IgD-negative memory B cell (primary cell): ENCODE measurements around the gene FAM171A1. TPM values are rescaled to one million over a fixed set of nuclear protein-coding genes. Genes with fewer than 3 reads are reported as not detected.
A peak's percentile ranks its signal among the peaks of the same experiment; 100 is the strongest.
"Not testable (repeated sequence)": the region's sequence is repeated elsewhere in the genome, so short reads cannot be mapped to it uniquely, and the experiment has no call there.

Experiments used
- H3K27ac Mint-ChIP-seq, 3 donors: one replicate each; pipeline ENCODE4 v1.8.0; 2020 to 2022; ENCODE audit warnings: mild to moderate bottlenecking in 3 of 3, mixed read lengths in 3 of 3, moderate library complexity in 1 of 3
- H3K27me3 Mint-ChIP-seq: one replicate; pipeline ENCODE4 v1.8.0; 2021; ENCODE audit warnings: mixed read lengths
- H3K36me3 Mint-ChIP-seq: one replicate; pipeline ENCODE4 v1.8.0; 2020; ENCODE audit warnings: mild to moderate bottlenecking, mixed read lengths
- H3K4me1 Mint-ChIP-seq, 3 donors: one replicate each; pipeline ENCODE4 v1.8.0; 2020 to 2022; ENCODE audit warnings: mixed read lengths in 3 of 3, mild to moderate bottlenecking in 1 of 3
- H3K4me3 Mint-ChIP-seq, 4 donors: one replicate each; pipeline ENCODE4 v1.8.0; 2020 to 2022; ENCODE audit warnings: mild to moderate bottlenecking in 4 of 4, mixed read lengths in 4 of 4, moderate library complexity in 3 of 4
- H3K9me3 Mint-ChIP-seq, 3 donors: one replicate each; pipeline ENCODE4 v1.8.0; 2020 to 2021; ENCODE audit warnings: mixed read lengths in 3 of 3, mild to moderate bottlenecking in 1 of 3
- polyA plus RNA-seq: library from polyadenylated mRNA; unstranded; fragments of 300-500 nt; fragmentation: Illumina TruSeq; gene quantifications from one replicate; pipeline ENCODE4 v1.2.3, GENCODE V29; 2021

The FAM171A1 gene
- polyA plus RNA-seq, 1 donor from 2014 or later, result 0.36 TPM

- peaks cover 0 to 5% (median 1%) of the 10 kb centered on the region in 3 donors for H3K9me3 Mint-ChIP-seq
- H3K36me3 Mint-ChIP-seq, result peaks cover 3% of the 10 kb centered on the region
- H3K4me3 Mint-ChIP-seq, result no peak overlapping the region
- no peak overlapping the region for H3K27ac Mint-ChIP-seq
- H3K27me3 Mint-ChIP-seq, result peaks cover 3% of the 10 kb centered on the region
- H3K4me1 Mint-ChIP-seq, result no peaks in the 10 kb centered on the region
These were observed 92.3 kb downstream of the FAM171A1 start for GRCh38 chr10:15278786-15279185.

- H3K4me1 Mint-ChIP-seq, H3K4me3 Mint-ChIP-seq, H3K36me3 Mint-ChIP-seq, H3K27me3 Mint-ChIP-seq, H3K27ac Mint-ChIP-seq, H3K9me3 Mint-ChIP-seq: not testable (repeated sequence)
These were observed 95.0 kb downstream of the FAM171A1 start for GRCh38 chr10:15276039-15276438.

GRCh38 chr10:15269838-15270237, 101.3 kb downstream of the FAM171A1 start:
- H3K27ac Mint-ChIP-seq, H3K9me3 Mint-ChIP-seq, H3K36me3 Mint-ChIP-seq, H3K4me3 Mint-ChIP-seq, H3K4me1 Mint-ChIP-seq, H3K27me3 Mint-ChIP-seq: not testable (repeated sequence)

- no peak overlapping the region for H3K27ac Mint-ChIP-seq
- H3K4me1 Mint-ChIP-seq, result no peaks in the 10 kb centered on the region
- peaks cover 0 to 7% (median 3%) of the 10 kb centered on the region in 3 donors for H3K9me3 Mint-ChIP-seq
- no peak overlapping the region for H3K4me3 Mint-ChIP-seq
- peaks cover 5% of the 10 kb centered on the region for H3K27me3 Mint-ChIP-seq
- H3K36me3 Mint-ChIP-seq, result no peaks in the 10 kb centered on the region
These were observed 103.6 kb downstream of the FAM171A1 start for GRCh38 chr10:15267496-15267895.

- Mint-ChIP-seq H3K27ac (no peak overlapping the region), H3K4me1 (no peaks in the 10 kb centered on the region), H3K36me3 (no peaks in the 10 kb centered on the region), H3K9me3 (peaks cover 0 to 7% (median 3%) of the 10 kb centered on the region in 3 donors), H3K27me3 (peaks cover 5% of the 10 kb centered on the region), H3K4me3 (no peak overlapping the region)
These were observed 105.0 kb downstream of the FAM171A1 start for GRCh38 chr10:15266117-15266516.

- H3K27me3 Mint-ChIP-seq, result peaks cover 5% of the 10 kb centered on the region
- peaks cover 0 to 7% (median 2%) of the 10 kb centered on the region in 3 donors for H3K9me3 Mint-ChIP-seq
- H3K36me3 Mint-ChIP-seq, result no peaks in the 10 kb centered on the region
- no peak overlapping the region for H3K27ac Mint-ChIP-seq
- H3K4me1 Mint-ChIP-seq, result no peaks in the 10 kb centered on the region
- H3K4me3 Mint-ChIP-seq, result no peak overlapping the region
These were observed 105.5 kb downstream of the FAM171A1 start for GRCh38 chr10:15265558-15265957.

GRCh38 chr10:15265056-15265455, 106.0 kb downstream of the FAM171A1 start:
- Mint-ChIP-seq H3K4me1 (no peaks in the 10 kb centered on the region), H3K27ac (no peak overlapping the region), H3K4me3 (no peak overlapping the region), H3K9me3 (peaks cover 0 to 7% (median 2%) of the 10 kb centered on the region in 3 donors), H3K36me3 (no peaks in the 10 kb centered on the region), H3K27me3 (peaks cover 5% of the 10 kb centered on the region)

GRCh38 chr10:15263657-15264323, 107.3 kb downstream of the FAM171A1 start:
- H3K36me3 Mint-ChIP-seq, result no peaks in the 10 kb centered on the region
- H3K27me3 Mint-ChIP-seq, result peaks cover 5% of the 10 kb centered on the region
- H3K4me3 Mint-ChIP-seq, result no peak overlapping the region
- peaks cover 0 to 2% (median 0%) of the 10 kb centered on the region in 3 donors for H3K9me3 Mint-ChIP-seq
- no peak overlapping the region for H3K27ac Mint-ChIP-seq
- H3K4me1 Mint-ChIP-seq, result no peaks in the 10 kb centered on the region

GRCh38 chr10:15262036-15262713, 108.9 kb downstream of the FAM171A1 start:
- Mint-ChIP-seq H3K36me3 (no peaks in the 10 kb centered on the region), H3K9me3 (peaks cover 0 to 2% (median 0%) of the 10 kb centered on the region in 3 donors), H3K4me3 (no peak overlapping the region), H3K4me1 (no peaks in the 10 kb centered on the region), H3K27ac (no peak overlapping the region), H3K27me3 (peaks cover 3% of the 10 kb centered on the region)

- no peak overlapping the region for H3K27ac Mint-ChIP-seq
- no peaks in the 10 kb centered on the region for H3K36me3 Mint-ChIP-seq
- H3K27me3 Mint-ChIP-seq, result peaks cover 6% of the 10 kb centered on the region
- no peak overlapping the region for H3K4me3 Mint-ChIP-seq
- H3K9me3 Mint-ChIP-seq, result no peaks in the 10 kb centered on the region
- peaks cover 0 to 8% (median 3%) of the 10 kb centered on the region in 3 donors for H3K4me1 Mint-ChIP-seq
These were observed 112.0 kb downstream of the FAM171A1 start for GRCh38 chr10:15259136-15259535.

- no peak overlapping the region for H3K27ac Mint-ChIP-seq
- H3K36me3 Mint-ChIP-seq, result no peaks in the 10 kb centered on the region
- peaks cover 0 to 8% (median 4%) of the 10 kb centered on the region in 3 donors for H3K4me1 Mint-ChIP-seq
- H3K27me3 Mint-ChIP-seq, result peaks cover 14% of the 10 kb centered on the region
- H3K9me3 Mint-ChIP-seq, result no peaks in the 10 kb centered on the region
- no peak overlapping the region for H3K4me3 Mint-ChIP-seq
These were observed 112.8 kb downstream of the FAM171A1 start for GRCh38 chr10:15258255-15258654.

GRCh38 chr10:15255961-15256360, 115.1 kb downstream of the FAM171A1 start:
- peaks cover 18% of the 10 kb centered on the region for H3K27me3 Mint-ChIP-seq
- H3K9me3 Mint-ChIP-seq, result no peaks in the 10 kb centered on the region
- H3K4me1 Mint-ChIP-seq, result peaks cover 0 to 8% (median 4%) of the 10 kb centered on the region in 3 donors
- no peaks in the 10 kb centered on the region for H3K36me3 Mint-ChIP-seq
- no peak overlapping the region for H3K27ac Mint-ChIP-seq
- no peak overlapping the region for H3K4me3 Mint-ChIP-seq

GRCh38 chr10:15254808-15255648, 116.1 kb downstream of the FAM171A1 start:
- Mint-ChIP-seq H3K27me3 (peaks cover 18% of the 10 kb centered on the region), H3K9me3 (no peaks in the 10 kb centered on the region), H3K27ac (no peak overlapping the region), H3K4me3 (peak overlapping the region in 3 of 4 donors; percentile 50 to 78 (median 71)), H3K4me1 (peaks cover 0 to 8% (median 4%) of the 10 kb centered on the region in 3 donors), H3K36me3 (no peaks in the 10 kb centered on the region)

- Mint-ChIP-seq H3K27me3 (peaks cover 18% of the 10 kb centered on the region), H3K36me3 (no peaks in the 10 kb centered on the region), H3K4me3 (peak overlapping the region in 3 of 4 donors; percentile 50 to 78 (median 71)), H3K9me3 (no peaks in the 10 kb centered on the region), H3K4me1 (peaks cover 0 to 8% (median 4%) of the 10 kb centered on the region in 3 donors), H3K27ac (peak overlapping the region in 1 of 3 donors; percentile 45)
These were observed 116.9 kb downstream of the FAM171A1 start for GRCh38 chr10:15253951-15254807.
